D721Med (cell line): ENCODE results near the gene PDZD4.

Source experiments
- DNase-seq: peaks from one replicate; pipeline ENCODE4 v3.0.0; 2011; ENCODE audit warnings: low spot score; ENCODE audit not compliant: insufficient read length
- FAIRE-seq: peaks from 2 replicates; lab custom pipeline; 2011; peaks lifted over from hg19 to GRCh38; lab: Jason Lieb, UNC
- CTCF ChIP-seq: IDR thresholded peaks from 2 replicates; pipeline ENCODE4 v1.5.1; 2012; ENCODE audit warnings: mild to moderate bottlenecking, control low read depth; ENCODE audit not compliant: insufficient read depth; ENCODE audit errors: missing control alignments

The PDZD4 gene

GRCh38 chrX:153871451-153871850 is 41.1 kb upstream of the PDZD4 start:
- FAIRE-seq: no peak
- no peak for DNase-seq
- no peak for TF ChIP-seq CTCF

- FAIRE-seq: no peak
- no peak for TF ChIP-seq CTCF
- no peak for DNase-seq
Observed at GRCh38 chrX:153870791-153871360, 40.5 kb upstream of the PDZD4 start.

GRCh38 chrX:153870288-153870690 is 39.9 kb upstream of the PDZD4 start:
- DNase-seq (no peak), FAIRE-seq (no peak)
- no peak for TF ChIP-seq CTCF

- FAIRE-seq: no peak
- TF ChIP-seq CTCF: no peak
- DNase-seq: no peak
Observed at GRCh38 chrX:153869473-153870287, 39.3 kb upstream of the PDZD4 start.

- DNase-seq (no peak), FAIRE-seq (no peak)
- TF ChIP-seq CTCF: no peak
Observed at GRCh38 chrX:153868576-153869472, 38.5 kb upstream of the PDZD4 start.

- no peak for TF ChIP-seq CTCF
- FAIRE-seq (no peak), DNase-seq (no peak)
Observed at GRCh38 chrX:153867671-153868070, 37.3 kb upstream of the PDZD4 start.
